ENCODE measurements around the gene IGSF22.

DNA sequence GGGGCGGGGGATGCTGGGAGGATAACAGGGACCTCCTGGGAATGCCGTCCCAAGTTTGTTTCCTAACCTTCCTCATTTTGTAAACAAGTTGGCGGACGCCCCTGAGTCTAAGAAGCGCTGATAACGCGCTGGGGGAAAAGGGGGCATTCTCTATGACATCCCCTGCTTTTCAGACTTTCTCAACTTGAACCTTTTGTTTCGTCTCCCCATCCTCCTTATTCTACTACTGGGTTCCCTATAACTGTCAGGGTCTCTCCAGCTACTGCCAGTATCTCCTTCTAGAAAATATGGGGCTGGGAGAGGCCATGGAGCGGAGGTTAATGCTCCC lies 26.8 kb downstream of the IGSF22 start:
- TF ChIP-seq, protein P1, sequence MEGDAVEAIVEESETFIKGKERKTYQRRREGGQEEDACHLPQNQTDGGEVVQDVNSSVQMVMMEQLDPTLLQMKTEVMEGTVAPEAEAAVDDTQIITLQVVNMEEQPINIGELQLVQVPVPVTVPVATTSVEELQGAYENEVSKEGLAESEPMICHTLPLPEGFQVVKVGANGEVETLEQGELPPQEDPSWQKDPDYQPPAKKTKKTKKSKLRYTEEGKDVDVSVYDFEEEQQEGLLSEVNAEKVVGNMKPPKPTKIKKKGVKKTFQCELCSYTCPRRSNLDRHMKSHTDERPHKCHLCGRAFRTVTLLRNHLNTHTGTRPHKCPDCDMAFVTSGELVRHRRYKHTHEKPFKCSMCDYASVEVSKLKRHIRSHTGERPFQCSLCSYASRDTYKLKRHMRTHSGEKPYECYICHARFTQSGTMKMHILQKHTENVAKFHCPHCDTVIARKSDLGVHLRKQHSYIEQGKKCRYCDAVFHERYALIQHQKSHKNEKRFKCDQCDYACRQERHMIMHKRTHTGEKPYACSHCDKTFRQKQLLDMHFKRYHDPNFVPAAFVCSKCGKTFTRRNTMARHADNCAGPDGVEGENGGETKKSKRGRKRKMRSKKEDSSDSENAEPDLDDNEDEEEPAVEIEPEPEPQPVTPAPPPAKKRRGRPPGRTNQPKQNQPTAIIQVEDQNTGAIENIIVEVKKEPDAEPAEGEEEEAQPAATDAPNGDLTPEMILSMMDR (IDR thresholded peaks at IDR 0.05; ENCODE audit: low read length), result no peak
- TF ChIP-seq EZH2 (optimal IDR thresholded peaks at IDR 0.05; ENCODE audit: low read depth, low read length), result no peak
